Renal cortical epithelial cell (primary cell): ENCODE results near the gene TCEAL7. TPM values are rescaled to one million over a fixed set of nuclear protein-coding genes. Genes with fewer than 3 reads are reported as not detected.
"Not testable (repeated sequence)": the region's sequence is repeated elsewhere in the genome, so short reads cannot be mapped to it uniquely, and the experiment has no call there.

Experiments
- DNase-seq: peaks from one replicate; pipeline ENCODE4 v3.0.0-alpha.2; 2011; ENCODE audit warnings: low read depth
- total RNA-seq: library from RNA; depleted of rRNA; stranded (reverse); fragments of >200 nt; gene quantifications from 2 replicates; pipeline ENCODE4 v1.2.3, GENCODE V29; 2014

TCEAL7 gene, protein sequence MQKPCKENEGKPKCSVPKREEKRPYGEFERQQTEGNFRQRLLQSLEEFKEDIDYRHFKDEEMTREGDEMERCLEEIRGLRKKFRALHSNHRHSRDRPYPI
- total RNA-seq = 2.8 and 8.2 TPM in 2 replicates

DNA sequence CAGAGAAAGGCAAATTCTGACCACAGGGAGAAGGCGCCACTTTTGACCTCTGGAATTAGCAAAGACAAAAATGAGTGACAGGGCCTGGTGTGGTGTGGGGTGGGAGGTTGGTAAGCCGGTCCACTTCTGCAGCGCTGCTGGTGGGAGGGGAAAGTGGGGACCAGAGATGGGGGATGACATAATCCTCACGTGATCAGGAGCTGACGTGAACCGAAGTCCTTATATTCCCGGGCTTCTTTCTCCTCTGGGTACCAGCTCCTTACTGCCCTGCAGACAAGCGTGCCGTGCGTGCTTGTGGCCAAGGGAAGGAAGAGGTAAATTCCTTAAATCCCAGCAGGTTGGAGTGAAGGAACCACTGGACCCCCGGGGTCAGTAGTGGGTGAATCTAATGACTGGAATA, at the start of gene TCEAL7:
TCEAL7 (plus strand) TSS at position 249 of the 400 bp plus-strand sequence. CDS start 1,165 bp downstream, outside the sequence.
- DNase-seq = no peak

DNA sequence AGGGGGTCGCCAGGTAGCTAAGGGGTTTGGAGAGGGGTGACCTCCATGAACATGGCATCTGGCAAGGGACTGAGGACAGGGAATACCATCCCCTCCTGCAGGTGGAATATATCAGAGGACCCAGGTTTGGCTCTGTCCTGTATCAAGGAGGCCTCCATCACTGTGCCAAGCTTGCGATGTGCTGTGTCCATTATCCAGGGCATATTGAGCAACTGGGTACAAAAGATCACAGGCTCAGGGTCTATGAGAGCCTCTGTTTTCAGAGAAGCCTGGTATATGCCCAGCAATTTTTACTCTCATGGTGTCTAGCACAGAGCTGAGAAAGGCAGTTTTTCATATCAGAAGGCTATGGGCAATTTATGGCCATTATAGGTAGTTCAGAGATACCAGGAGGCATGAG, 36.9 kb upstream of the TCEAL7 start:
- no peak for DNase-seq

DNA sequence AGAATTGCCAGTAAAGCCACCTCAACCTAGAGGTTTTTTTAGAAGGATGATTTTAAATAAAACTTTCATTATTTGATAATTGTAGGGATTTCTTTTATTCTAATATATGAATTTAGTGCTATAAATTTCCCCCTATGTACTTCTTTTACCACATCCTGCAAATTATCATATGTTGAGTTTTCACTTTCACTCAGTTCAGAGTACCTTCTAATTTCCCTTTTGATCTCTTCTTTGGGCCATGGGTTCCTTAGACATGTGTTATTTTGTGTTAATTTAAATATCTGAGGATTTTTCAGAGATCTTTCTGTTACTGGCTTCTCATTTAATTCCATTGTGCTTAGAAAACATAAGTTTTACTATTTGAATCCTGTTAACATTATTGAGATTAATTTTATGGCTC, 25.3 kb upstream of the TCEAL7 start:
- no peak for DNase-seq

DNA sequence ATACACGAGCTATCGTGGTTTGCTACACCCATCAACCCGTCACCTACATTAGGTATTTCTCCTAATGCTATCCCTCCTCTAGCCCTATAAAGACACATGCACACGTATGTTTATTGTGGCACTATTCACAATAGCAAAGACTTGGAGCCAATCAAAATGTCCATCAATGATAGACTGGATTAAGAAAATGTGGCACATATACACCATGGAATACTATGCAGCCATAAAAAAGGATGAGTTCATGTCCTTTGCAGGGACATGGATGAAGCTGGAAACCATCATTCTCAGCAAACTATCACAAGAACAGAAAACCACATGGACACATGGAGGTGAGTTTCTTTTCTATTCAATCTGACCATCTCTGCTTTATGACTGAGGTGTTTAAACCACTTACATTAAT, 24.4 kb upstream of the TCEAL7 start:
- not testable (repeated sequence) for DNase-seq

DNA sequence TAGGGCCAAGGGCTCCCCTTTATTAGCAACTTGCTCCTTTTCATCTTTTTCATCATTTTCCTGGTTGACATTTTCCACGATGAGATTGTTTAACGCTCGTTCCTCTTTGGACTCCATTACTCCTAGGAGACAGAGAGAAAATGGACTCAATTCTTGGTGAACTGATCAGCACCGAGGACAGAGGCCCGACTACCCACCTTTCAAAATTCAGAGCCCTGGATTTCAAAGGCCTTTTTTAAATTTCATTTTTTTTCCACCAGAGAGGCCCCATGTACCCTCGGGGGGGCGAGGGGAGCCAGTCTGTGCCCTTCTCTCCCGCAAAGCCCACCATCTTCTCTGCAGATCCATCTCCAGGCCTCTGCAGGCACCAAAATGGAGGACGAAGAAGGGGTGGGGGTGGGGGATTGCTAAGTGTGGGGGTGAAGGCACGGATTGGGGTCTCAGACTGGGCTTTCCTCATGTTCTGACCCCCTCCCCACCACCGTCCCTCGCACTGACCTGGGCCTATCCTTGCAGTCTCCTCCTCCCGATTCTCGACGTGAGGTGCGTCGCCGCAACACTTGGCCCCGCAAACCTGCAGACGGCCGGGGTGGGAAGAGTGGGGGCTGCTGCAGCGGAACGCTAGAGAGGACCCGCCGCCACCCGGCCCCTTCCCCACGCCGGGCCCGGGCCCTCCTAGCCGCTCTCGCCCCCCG, 20.0 kb upstream of the TCEAL7 start:
- no peak for DNase-seq

DNA sequence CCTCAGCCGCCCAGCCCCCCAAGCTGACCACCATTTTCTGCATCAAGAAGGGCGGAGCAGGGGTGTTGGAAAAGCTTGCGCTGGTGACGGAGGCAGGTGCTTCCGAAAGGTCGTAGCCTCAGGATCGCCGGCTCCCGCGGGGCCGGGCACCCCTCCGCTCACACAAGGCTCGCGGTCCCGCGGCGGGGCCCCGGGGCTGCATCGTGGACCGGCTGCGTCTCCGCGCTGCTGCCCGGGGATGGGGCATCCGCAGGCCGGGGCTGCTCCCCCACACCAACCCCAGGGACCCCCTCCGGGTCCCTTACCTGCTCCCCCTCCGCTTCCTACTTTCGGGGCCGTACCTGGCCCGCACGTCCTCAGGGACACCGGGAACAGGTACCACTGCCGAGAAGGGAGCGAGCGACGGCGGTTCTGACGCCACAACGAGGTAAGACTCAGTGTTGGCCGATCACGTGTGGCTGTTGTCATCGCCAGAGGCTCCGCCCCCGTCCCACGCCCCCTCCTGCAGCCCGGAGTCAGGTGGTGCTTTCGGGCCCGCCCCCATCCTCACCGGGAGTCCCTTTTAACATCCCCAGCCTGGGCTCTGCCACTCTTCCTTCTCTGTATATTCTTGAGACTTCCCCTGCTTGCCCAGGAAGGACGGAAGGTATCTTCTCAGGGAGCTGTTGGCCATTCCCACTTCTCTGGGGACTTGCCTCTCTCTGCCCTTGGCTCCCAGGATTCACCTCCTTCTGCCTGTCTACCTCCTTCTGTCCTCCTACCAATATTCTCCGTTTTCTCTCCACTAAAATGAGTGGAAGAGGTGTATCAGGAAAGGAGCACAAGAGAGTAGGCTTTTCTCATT, 19.3 kb upstream of the TCEAL7 start, which contains the start of gene BEX2:
BEX2 (minus strand) TSS at position 436 of the 844 bp plus-strand sequence. CDS start 1,014 bp downstream, outside the sequence.
- peak; percentile 52 for DNase-seq

DNA sequence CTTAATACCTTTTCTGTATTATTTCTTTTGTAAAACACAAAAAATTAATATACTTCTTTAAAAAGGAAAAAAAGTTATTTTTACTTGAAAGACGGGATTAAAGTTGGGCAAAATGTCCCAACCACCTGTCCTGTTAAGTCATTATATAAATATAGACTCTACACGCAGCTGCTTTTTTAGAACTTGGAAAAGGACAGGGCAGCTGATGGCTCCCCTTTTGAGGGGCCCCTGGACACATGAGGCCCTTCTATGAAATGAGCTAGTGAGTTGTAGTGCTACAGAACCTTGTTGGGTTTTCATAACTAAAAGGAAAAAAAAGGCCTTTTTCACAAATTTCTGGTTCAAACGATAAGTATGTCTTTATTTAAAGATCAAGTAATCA, 18.6 kb upstream of the TCEAL7 start:
- no peak for DNase-seq

DNA sequence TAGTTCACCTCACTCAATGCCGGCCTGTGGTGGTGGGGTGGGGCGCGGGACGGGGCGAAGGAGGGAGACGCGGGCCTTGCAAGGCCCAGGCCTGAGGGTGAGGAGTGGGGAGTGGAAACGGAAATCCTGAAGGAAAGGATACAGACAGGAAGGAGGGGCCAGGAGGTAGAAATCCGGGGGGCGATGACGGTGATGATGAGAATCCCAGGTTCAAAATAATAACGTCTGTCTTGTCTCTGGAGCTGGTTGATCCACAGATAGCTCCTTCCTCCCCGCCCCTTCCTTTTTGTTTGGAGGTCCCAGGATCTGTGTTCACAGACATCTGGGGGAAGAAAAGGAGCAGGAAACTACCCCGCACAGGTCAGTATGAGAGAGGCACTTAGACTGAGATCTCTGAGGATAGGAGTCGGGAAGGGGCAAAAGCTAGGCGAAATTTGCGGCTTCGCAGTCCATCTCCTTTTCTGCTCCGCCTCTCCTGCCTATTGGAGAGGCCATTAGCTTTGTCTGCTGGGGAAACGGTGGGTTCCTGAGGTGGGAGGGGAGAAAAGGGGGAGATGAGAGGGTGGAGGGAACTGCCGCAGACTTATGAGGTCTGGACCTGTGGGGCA, 746 bp downstream of the TCEAL7 start:
- DNase-seq = no peak

DNA sequence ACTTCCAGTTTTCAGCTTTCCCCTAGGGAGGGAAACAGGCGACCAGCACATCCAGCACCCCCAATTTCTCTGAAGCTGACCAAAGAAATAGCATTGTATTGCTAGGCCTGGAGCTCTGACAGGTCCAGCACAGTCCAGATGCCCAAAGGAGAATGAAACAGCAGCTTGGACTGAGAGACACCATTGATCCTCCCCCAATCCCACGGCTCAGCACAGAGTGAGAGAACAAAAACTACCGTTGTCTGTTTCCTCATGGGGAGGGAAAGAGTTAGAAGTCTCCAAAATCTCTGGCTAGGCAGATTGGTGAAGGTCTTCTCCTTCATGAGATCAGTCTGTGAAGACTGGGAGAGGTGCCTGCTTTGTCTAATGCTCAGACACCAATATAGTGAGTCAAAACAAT, 8.6 kb downstream of the TCEAL7 start:
- no peak for DNase-seq

DNA sequence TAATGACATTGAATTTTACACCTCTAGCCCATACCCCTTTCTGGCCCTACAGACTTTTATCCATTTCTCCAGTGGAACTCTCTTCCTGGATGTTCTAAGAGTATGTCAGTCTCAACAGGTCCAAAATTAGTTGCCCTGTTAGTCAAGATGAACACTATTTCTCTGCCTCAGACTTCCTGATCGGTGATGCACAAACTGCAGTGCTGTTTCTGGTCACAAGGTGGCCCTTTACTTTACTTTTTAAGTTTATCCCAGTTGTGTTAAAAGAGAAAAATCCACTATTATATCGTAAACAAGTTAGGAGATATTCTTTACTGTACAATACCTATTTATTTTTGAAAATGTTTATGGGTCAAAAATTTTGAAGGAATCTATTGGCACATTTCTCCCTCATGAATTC, 13.1 kb downstream of the TCEAL7 start:
- DNase-seq = peak; percentile 50

DNA sequence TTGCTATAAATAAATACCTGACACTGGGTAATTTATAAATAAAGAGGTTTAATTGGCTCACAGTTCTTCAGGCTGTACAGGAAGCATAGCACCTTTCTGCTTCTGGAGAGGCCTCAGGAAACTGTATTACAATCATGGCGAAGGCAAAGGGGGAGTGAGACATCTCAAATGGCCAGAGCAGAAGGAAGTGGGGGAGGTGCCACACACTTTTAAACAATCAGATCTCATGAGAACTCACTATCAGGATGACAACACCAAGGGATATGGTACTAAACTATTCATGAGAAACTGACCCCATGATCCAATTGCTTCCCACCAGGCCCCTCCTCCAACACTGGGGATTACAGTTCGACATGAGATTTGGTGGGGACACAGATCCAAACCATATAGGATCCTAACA, 14.6 kb downstream of the TCEAL7 start:
- no peak for DNase-seq

DNA sequence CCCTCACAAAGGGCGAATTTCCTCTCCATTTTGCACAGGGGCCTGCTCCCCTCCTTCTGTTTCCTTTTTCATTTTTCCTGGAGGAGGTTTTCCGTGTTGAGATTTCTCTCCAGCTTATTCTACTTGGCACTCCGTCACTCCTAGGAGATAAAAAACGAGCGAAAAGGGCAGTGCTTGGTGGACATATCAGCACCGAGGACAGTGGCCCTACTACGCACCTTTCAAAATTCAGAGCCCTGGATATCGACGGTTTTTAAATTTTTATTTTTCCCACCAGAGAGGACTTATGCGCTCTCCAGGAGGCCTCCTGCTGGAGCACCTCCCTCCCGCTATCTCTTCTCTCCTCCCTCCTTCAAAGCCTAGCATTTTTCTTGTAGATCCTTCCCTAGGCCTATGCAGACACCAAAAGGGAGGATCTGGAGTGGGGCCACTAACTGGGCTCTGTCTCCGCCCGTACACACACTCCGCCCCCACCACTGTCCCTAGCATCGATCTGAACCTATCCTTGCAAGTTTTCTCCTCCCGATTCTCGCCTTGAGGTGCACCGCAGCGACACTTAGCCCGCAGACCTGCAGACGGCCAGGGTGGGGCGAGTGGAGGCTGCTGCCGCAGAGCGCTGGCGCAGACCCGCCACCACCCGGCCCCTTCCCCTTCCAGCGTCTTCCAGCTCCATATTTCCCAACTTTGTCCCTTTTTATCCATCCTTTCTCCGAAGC, 17.8 kb downstream of the TCEAL7 start:
- no peak for DNase-seq

DNA sequence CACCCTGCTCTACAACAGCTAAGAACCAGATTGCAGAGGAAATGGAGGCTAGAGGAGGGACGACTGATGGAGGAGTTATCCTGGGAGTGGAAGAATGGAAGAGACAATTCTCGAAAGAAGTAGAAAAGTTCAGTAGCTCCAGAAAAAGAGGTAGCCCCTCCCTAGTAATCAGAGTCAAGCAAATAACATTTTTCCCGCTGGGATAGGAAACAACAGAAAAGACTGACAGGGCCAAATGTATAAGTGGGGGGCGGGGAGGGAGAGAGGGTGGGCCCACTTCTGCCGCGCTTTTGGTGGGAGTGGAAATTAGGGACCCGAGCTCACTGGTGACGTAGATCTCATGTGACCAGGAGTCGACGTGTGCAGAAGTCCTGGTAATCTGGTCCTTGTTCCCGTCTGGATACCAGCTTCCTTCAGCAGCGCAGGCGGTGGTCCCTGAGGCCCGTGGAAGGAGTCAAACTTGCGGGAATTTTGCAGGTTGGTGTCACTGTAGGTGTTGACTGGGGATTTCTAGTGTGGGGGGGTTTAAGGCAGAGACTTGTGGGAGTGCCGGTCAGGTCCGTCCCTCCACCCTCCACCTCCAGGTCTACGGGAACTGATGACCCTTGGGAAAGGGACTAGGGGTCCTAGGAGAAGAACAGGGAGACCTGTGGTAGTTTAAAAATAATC, 26.2 kb downstream of the TCEAL7 start, which contains the start of gene TCEAL9:
TCEAL9 (plus strand) TSS at position 377 of the 669 bp plus-strand sequence. CDS start 1,179 bp downstream, outside the sequence.
- peak; percentile 67 for DNase-seq

DNA sequence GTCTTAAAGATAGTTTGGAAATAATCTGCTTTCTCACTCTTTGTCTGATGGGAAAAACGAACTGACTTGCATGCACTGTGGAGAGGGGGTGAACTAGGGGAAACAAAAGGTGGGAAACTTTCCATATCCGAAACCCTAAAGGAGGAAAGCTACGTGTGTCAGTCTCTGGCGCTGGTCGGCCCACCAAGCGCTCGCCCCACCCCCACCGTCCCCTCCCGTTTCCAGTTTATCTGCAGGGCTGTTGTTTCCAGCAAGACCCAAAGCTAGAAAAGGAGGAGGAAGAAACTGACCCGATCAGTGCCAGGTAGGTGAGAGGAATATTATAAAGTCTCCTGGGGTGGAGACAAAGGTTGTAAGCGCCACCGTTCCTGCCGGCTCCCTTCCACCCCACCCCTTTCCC, 26.8 kb downstream of the TCEAL7 start:
- no peak for DNase-seq

DNA sequence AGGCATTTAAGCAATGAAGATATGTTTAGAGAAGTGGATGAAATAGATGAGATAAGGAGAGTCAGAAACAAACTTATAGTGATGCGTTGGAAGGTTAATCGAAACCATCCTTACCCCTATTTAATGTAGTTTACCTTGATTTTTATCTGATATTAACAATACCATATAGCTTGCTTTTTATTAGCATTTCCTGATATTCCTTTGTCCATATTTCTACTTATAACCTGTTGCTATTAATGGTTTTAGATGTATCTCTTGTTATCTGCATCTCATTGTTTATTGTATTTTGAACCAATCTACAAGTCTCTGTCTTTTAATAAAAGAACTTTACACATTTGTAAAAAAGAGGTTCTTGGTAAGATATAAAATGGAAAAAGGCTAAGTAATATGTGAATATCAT, 27.8 kb downstream of the TCEAL7 start:
- DNase-seq = no peak

DNA sequence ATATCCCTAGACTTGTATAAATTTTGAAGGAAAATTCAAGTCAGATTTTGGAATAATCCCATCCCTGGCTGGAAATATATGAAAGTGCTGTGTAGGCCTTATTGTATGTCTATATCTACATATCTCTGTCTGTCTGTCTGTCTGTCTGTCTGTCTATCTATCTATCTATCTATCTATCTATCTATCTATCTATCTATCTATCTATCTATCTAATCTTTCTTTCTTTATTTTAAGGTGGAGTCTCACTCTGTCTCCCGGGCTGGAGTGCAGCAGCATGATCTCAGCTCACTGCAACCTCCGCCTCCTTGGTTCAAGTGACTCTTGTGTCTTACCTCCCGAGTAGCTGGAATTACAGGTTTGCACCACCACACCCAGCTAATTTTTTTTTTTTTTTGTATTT, 29.6 kb downstream of the TCEAL7 start:
- not testable (repeated sequence) for DNase-seq

DNA sequence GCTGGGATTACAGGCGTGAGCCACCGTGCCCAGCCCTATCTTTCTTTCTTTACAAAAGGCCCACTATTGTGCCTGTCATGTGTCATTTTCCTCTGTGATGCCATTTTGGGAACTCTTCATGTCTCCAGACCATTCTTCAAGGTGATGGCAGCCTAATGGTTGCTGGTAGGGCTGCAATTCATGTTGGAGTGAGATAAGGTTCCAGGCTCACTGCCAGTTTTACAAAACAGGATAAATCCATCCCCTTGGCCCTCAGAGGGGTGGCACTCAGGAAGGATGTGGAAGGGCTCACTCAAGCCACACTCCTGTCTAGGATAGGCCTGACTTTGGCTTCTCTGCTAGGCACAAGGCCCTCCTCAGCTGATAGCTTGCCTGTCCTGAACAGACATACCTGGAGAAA, 30.1 kb downstream of the TCEAL7 start:
- no peak for DNase-seq

DNA sequence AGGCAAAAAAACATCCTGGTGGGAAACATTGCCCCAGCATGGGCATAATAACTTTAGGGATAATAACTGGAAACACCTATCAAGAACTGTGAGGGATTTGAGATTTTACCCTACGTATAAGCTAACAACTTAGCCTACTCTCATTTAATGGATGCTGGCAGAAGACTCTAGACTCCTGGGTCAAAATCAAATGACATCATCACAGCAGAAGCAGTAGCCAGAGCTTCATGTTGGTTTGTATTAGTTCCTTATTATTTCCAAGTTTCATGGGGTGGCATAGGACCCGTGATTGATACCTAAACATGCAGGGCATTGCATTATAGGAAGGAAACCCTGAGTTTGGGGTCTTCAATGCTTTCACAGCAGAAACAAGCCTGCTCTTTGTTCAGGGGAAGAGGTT, 30.9 kb downstream of the TCEAL7 start:
- DNase-seq = no peak

DNA sequence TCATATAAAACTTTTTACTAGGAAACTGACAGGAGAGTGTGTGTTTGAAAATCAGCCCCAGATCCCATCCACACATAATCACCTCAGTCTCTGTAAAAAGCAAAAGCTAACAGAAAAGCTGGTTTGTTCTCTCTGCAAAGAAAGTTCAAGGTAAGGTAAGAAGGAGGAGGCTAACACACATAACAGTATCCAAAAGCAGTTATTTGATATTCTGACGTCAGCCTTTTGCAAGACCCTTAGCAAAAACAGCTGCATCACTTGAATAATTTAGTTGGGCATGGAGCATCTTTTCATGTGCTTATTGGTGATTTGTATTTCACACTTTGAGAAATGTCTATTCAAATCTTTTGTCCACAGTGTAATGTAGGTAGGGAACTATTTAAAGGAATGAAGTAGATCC, 31.8 kb downstream of the TCEAL7 start:
- no peak for DNase-seq

DNA sequence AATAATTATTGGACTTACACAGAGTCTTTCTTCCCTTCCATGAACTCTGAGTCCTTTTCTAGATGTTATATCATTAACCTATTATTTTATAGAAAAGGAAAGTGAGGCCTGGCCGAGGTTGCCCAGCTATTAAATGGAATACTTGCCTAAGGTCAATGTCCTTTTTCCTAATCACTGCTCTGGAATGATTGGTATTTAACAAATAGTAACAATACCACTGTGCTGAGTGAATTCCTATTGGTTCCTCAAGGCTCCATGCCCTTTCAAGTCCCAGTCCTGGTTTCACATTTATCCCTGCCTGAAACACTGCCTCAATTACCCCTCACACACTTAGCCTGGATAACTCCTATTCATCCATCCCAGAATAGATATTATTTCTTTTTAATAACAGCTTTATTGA, 32.4 kb downstream of the TCEAL7 start:
- DNase-seq = peak; percentile 91

DNA sequence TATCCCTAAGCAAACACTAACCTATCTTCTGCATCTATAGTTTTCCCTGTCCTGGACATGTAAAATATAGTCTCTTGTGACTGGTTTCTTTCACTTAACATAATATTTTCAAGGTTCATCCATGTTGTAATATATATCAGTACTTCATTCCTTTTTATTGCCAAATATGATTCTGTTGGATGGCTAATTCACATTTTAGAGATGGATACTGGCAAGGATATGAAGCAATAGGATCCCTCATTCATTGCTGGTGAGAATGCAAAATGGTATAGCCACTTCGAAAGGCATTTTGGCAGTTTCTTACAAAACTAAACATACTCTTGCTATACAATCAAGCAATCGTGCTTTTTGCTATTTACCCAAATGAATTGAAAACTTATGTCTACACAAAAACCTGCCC, 33.0 kb downstream of the TCEAL7 start:
- no peak for DNase-seq
